Islet precursor cell (in vitro differentiated cells): ENCODE results near the gene APPL2.
"Not testable (repeated sequence)": the region's sequence is repeated elsewhere in the genome, so short reads cannot be mapped to it uniquely, and the experiment has no call there.

Source experiments
- DNase-seq: peaks from one replicate; pipeline ENCODE4 v3.0.0-alpha.2; 2018

APPL2 gene

DNA sequence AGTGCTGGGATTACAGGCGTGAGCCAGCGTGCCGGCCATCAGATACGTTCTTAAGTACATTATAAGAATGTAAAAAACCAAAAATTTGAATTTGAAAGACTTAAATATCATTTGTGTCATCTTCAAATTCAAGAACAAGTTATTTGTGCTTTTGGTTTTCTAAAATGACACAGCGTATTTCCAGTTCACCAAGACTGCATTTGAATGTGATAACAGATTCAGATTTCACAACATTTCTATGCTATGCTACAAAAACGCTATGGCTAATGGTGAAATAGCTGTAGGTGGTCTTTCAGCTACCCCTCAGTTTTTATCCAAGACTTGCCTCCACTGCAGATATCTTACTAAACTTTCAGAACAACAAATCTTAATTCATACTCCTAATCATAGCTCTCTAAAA, 46.7 kb downstream of the APPL2 start:
- no peak for DNase-seq

DNA sequence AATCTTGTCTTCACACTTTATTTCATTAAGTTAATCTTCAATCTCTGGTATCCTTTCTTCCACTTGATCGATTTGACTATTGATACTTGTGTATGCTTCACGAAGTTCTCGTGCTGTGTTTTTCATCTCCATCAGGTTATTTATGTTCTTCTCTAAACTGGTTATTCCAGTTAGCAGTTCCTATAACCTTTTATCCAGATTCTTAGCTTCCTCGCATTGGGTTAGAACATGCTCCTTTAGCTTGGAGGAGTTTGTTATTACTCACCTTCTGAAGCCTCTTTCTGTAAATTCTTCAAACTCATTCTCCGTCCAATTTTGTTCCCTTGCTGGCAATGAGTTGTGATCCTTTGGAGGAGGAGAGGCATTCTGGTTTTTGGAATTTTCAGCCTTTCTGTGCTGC, 52.0 kb downstream of the APPL2 start:
- not testable (repeated sequence) for DNase-seq

DNA sequence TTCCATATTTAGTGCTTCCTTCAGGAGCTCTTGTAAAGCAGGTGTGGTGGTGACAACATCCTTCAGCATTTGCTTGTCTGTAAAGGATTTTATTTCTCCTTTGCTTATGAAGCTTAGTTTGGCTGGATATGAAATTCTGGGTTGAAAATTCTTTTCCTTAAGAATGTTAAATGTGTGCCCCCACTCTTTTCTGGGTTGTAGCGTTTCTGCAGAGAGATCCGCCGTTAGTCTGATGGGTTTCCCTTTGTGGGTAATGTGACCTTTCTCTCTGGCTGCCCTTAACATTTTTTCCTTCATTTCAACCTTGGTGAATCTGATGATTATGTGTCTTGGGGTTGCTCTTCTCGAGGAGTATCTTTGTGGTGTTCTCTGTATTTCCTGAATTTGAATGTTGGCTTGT, 52.6 kb downstream of the APPL2 start:
- not testable (repeated sequence) for DNase-seq

DNA sequence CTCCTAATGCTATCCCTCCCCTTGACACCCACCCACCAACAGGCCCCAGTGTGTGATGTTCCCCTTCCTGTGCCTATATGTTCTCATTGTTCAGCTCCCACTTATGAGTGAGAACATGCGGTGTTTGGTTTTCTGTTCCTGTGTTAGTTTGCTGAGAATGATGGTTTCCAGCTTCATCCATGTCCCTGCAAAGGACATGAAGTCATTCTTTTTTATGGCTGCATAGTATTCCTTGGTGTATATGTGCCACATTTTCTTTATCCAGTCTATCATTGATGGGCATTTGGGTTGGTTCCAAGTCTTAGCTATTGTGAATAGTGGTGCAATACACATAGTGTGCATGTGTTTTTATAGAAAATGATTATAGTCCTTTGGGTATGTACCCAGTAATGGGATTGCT, 56.9 kb downstream of the APPL2 start:
- not testable (repeated sequence) for DNase-seq

DNA sequence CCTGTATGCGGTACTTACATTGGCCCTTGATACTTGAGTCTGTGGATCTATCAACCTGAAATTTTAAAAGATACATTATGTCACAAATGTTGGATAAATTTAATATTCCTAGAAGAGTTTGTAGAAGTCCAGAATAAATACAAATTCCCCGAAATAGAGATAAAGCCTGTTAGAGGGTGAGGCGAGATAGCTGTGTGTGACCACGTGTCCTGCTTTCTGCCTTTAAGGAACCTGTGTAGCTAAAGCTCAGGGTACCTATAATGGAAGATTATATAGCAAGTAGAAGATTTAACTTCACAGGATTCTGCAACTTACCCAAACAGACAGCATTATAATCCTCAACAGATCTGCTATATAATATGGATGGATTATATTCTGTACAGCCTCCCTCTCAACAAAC, 58.8 kb downstream of the APPL2 start:
- no peak for DNase-seq

DNA sequence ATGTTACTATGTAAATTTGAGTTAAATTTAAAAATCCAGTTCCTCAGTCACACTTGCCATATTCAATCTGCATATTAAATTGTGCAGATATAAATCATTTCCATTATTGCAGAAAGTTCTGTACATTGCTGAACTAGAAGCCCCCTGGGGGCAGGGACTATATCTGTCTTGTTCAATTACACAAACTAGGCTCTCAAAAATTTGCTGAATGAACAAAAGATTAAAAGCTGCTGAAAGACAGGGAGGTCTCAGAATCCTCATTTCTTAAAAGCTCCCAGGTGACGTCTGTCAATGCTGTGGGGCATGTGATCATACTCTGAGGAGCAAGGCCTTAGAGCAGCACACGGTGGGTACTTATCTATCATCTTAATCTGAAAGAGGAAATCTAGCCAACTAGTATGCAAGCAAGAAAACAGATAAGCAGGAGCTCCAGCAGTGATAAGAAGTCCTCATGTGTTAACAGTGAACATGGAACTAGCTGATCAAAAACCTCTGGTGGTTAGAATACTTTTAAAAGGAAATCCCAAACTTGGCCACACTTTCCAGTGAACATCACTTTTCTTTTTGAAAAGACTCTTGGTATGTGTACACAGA, 60.5 kb downstream of the APPL2 start:
- no peak for DNase-seq

DNA sequence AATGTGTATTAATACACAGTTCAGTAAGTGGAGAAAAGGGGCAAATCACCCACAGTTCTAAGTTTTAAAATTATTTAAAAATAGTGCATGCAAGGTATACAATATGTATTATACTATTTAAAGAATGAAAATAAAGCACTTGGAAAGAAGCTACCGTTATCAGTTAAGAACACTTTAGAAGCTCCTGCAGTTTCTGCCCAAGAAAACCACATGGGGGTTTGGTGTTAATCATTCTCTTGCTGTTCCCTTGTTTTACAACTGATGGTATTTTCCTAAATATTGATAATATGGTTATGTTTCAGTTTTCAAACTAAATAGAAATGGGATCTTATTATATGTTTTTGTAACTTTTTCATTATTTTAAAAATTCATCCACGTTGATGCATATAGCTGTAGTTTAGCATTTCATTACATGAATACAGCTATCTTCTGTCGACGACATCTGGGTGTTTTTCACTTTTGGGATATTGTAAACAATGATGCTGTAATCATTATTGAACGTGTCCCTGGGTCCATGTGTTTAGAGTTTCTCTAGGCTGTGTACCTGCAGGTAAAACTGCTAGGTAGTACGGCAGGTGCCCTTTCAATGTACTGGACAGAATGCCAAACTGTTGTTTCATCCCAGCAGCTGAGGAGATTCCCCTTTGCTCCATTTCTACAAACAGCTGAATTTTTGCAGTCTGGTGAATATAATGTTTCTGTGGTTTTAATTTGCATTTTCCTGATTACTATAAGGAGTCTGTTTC, 64.1 kb downstream of the APPL2 start:
- DNase-seq = no peak

DNA sequence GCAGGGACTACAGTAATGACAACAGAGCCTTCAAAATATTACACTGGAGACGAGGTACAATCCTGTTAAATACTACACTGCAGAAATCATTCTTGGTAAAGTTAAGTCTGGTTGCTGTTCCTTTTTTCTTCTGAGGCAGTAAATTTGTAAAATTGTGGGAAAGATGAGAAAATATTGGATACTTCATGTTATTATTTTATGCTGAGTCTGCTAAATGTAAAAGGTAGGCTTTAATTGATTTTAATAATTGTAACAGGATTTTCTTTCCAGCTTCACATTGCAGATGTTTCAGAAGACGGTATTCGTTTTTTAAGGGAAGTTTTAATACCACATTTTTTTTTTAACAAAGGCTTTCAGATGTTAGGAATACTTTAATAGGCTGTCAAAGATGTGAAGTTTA, 65.8 kb downstream of the APPL2 start:
- no peak for DNase-seq

DNA sequence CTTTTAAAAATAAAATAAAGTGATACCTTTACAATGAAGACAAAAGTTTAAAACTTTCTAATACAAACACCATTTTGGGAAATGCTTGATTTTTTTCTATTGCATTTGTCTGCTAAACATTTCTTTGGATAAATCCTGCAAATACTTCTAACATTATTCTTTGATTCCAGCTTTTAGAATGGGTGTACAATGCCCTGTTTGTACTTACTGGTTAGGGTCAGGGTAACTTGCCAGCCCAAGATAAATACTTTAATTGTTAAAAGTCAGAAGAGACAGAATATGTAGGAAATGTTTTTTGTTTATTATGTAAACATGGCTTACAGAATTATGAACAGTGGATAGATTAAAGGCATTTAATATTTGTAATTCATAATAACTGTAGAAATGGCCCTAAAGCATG, 68.0 kb downstream of the APPL2 start:
- no peak for DNase-seq

DNA sequence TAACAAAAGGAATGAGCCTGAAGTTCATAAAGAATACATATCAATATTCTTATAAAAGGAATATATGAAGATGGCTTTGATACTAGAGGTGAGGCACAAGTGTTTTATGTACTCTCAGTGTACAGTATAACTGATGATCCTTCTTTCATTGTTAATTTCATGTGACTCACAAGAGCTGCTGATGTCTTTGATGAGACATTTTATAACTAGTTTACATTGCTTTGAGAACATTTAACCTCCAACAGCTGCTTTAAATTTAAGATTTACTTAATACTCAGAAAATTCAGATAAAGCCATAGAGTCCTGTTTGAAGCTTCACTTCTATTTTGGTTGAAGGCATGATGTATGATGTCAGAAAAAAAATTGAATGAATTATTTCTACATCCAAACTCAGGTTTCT, 68.6 kb downstream of the APPL2 start:
- no peak for DNase-seq

DNA sequence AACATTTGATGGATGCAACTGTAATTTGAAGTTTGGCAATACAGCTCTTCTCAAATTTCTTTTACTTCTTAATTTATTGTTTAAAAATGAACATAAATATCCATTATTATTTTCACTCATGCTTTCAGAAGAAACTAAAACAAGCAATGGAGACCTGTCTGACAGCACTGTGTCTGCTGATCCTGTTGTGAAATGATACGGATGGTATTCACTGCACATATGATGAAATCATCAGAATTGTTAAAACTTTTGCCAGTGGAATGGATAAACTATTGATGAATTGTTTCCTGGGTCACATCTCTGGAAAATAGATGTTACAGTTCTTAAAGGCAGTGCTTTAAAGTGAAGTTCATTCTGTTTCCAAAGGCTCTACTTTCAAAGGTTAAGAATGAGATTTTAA, 69.2 kb downstream of the APPL2 start:
- no peak for DNase-seq

DNA sequence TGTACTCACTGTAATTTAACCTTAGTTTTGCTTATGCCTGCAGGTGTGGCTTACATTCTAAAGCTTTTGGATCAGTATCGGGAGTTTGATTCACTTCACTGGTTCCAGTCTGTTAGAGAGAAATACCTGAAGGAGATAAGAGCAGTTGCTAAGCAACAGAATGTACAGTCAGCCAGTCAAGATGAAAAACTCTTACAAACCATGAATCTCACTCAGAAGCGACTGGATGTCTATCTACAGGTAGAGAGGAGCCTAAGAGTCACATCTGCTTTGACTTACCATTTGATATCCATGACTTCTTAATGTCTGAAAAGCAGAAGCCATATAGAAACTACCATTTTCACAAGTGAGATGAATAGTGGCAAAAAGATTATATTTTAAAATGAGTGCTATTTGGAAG, 71.9 kb downstream of the APPL2 start:
- no peak for DNase-seq

DNA sequence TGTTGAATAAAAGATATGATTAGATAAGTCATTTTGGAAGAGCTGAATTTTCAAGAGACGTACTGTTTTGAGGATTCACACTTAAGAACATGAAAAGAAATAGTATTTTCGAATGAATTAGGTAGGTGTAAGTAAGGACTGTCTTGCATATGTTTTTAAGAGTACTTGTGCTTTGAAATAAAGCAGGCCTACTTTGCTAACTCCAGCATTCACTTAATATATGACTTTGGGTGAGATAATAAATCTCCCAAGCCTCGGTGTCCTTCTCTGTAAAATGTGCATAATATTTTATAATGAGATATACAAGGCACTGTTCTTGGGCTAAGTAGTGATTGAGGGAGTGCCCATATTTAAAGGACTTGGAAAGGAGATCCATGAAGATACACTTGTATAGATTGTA, 73.8 kb downstream of the APPL2 start:
- no peak for DNase-seq

DNA sequence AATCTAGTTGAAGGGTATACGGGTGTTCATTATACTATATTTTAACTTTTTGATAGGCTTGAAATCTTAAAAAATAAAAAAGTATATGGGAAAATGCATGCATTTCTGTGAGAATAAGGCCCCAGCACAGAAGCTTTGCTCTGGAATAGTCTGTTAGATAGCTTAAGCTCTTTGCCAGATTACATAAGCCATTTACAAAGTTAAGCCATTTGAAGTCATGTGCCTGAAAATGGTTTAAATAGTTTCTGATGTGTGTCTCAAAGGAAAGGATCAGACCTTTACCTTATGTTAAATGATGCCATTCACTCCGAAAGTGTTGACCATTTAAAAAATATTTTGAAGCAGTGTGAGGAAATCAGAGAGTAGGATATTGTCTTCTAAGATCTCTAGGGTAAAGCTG, 77.1 kb downstream of the APPL2 start:
- DNase-seq = no peak

DNA sequence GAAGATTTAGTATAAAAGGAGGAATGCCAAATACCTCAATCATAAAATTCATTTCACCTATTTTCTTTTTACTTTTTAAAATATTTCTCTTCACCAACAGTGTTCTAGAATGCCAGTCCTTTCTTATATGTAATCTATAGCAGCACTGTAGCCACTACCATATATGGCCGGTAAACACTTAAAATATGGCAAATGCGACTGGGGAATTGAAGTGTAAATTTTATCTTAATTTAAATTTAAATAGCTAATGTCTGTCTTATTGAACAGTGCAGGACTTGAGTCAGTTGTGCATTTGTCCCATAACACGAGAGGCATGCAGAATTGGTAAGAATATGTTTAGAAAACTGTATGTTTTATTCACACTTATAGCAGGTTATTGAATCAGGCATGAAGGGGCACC, 78.4 kb downstream of the APPL2 start:
- DNase-seq = no peak

DNA sequence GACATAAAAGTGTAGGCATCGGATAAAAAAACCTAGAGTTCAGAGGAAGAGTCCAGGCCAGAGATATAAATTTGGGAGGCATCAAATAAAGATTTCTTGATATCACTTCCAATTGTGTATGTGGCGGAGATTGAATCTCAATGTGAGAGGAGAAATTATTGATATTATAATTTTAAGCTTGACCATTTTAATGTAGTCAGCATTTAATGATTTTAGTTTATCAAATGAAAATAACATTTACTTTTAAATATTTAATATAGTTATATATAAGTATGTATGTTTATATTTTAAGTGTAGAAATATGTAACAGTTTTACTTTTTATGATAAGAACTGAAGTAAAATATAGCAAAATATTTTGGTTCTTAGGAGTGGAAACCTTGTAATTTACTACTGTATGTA, 79.7 kb downstream of the APPL2 start:
- DNase-seq = no peak

DNA sequence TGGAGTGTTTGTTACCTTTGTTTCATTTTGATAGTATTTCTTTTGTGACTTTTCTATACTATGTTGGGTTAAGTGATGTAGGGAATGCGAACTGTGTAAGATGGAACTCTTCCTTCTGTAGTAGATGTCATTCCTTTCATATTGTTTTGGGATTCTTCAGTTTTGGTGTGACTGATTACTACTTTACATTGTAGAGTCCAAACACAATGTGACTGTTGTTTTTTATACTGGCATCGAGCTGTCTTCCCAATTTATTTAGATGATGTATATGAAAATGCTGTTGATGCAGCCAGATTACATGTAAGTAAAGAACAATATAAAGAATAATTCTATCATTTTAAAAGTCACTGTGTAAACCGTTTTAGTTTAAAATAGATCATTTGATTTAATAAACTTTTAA, 93.7 kb downstream of the APPL2 start:
- no peak for DNase-seq

DNA sequence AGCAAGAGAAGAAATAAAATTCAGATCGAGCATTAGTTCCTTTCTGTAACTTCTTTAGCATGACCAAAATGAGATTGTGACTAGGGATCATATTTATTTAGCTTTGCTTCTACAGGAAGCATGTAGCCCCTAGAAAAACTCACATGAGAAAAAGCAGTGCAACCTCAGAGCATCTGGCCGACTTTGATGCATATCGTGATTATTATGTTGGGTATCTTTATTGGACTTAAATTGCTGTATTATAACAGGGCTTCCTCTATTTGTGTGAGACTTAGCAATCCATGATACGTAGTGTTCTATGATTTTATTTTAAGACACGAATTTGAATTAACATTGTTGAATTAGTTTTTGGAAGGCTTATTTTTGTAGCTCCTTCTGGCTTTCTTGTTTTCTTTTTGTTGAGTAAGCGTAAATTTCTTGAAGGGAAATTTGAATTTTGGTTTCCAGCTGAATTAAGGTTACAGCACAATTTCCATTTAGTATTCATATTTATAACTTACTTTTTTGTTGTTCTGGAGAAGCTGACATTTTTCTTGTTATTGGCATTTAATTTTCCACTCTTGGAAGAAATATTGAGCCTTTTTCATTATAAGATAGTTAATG, 94.6 kb downstream of the APPL2 start:
- DNase-seq = no peak

DNA sequence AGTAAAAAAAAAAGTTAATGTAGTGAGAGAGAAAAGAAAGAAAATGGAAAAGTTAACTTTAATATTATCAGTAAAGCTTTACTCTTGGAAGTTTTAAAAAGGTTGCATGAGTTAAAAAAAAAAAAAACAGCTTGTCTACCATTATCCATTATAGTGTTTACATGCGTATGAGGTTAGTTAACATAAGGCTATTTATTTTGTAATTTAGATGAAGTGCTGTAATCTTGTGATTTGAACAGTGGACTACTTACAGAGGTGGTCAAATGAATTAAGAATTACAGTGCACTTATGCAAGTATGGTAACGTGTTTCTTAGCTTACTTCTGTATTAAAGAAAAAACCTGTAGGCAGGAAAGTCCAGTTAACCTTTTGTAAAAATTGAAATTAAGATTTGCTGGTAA, 97.7 kb downstream of the APPL2 start:
- DNase-seq = no peak
